HUES48 (cell line): ENCODE data around the gene TECTB.

Experiments
- H3K27ac ChIP-seq: one replicate; pipeline ENCODE4 v1.7.0; 2013; ENCODE audit warnings: low read depth, low read length, inconsistent platforms
- H3K27me3 ChIP-seq: 2 replicates; pipeline ENCODE4 v1.6.1; 2013; ENCODE audit warnings: mild to moderate bottlenecking, low read length; ENCODE audit not compliant: control insufficient read depth, insufficient read depth
- H3K36me3 ChIP-seq: 2 replicates; pipeline ENCODE4 v1.6.1; 2013; ENCODE audit warnings: low read length; ENCODE audit not compliant: control insufficient read depth, insufficient read depth
- H3K4me1 ChIP-seq: 2 replicates; pipeline ENCODE4 v1.6.1; 2013; ENCODE audit warnings: mild to moderate bottlenecking, low read length; ENCODE audit not compliant: control insufficient read depth, insufficient read depth
- H3K4me3 ChIP-seq: 2 replicates; pipeline ENCODE4 v1.5.1; 2013; ENCODE audit warnings: mild to moderate bottlenecking, low read depth, low read length
- H3K9ac ChIP-seq: 2 replicates; pipeline ENCODE4 v1.6.1; 2013; ENCODE audit warnings: mild to moderate bottlenecking, low read depth, low read length, moderate library complexity
- H3K9me3 ChIP-seq: 2 replicates; pipeline ENCODE4 v1.6.1; 2013; ENCODE audit warnings: low read length; ENCODE audit not compliant: control insufficient read depth, insufficient read depth

Gene TECTB

GRCh38 chr10:112289373-112290053, 6.3 kb downstream of the TECTB start:
- no peaks in the 10 kb centered on the region for H3K36me3 ChIP-seq
- H3K4me1 ChIP-seq, result 0 out of 2 replicates have a peak, but pooled peaks cover 7% of the 10 kb centered on the region
- no peak overlapping the region for H3K27ac ChIP-seq
- peaks cover 9% of the 10 kb centered on the region for H3K27me3 ChIP-seq
- H3K4me3 ChIP-seq, result no peak overlapping the region
- no peak overlapping the region for H3K9ac ChIP-seq
- H3K9me3 ChIP-seq, result no peaks in the 10 kb centered on the region

- Histone ChIP-seq H3K36me3 (no peaks in the 10 kb centered on the region), H3K4me1 (0 out of 2 replicates have a peak, but pooled peaks cover 7% of the 10 kb centered on the region), H3K9ac (no peak overlapping the region), H3K27ac (no peak overlapping the region), H3K9me3 (no peaks in the 10 kb centered on the region), H3K27me3 (peaks cover 9% of the 10 kb centered on the region), H3K4me3 (no peak overlapping the region)
Measured at GRCh38 chr10:112290054-112290373, 6.8 kb downstream of the TECTB start.

GRCh38 chr10:112294169-112294568, 11.0 kb downstream of the TECTB start:
- H3K9ac ChIP-seq, result no peak overlapping the region
- H3K27ac ChIP-seq, result no peak overlapping the region
- H3K27me3 ChIP-seq, result no peaks in the 10 kb centered on the region; the same call in 1 of the 2 replicates
- H3K4me3 ChIP-seq, result no peak overlapping the region
- H3K9me3 ChIP-seq, result no peaks in the 10 kb centered on the region
- no peaks in the 10 kb centered on the region for H3K4me1 ChIP-seq
- H3K36me3 ChIP-seq, result no peaks in the 10 kb centered on the region

- no peaks in the 10 kb centered on the region for H3K4me1 ChIP-seq
Measured at GRCh38 chr10:112295853-112296830, 12.9 kb downstream of the TECTB start.

GRCh38 chr10:112296908-112297331, 13.7 kb downstream of the TECTB start:
- Histone ChIP-seq H3K36me3 (no peaks in the 10 kb centered on the region), H3K27me3 (no peaks in the 10 kb centered on the region), H3K9me3 (no peaks in the 10 kb centered on the region), H3K4me1 (no peaks in the 10 kb centered on the region), H3K9ac (no peak overlapping the region), H3K27ac (no peak overlapping the region), H3K4me3 (no peak overlapping the region)

More at GRCh38 chr10:112295853-112296830, 12.9 kb downstream of the TECTB start:
- no peak overlapping the region for H3K27ac ChIP-seq
- no peaks in the 10 kb centered on the region for H3K36me3 ChIP-seq
- H3K4me3 ChIP-seq, result no peak overlapping the region
- H3K9ac ChIP-seq, result no peak overlapping the region
- no peaks in the 10 kb centered on the region for H3K9me3 ChIP-seq
- no peaks in the 10 kb centered on the region for H3K27me3 ChIP-seq

- no peak overlapping the region for H3K9ac ChIP-seq
- H3K27ac ChIP-seq, result no peak overlapping the region
- no peaks in the 10 kb centered on the region for H3K4me1 ChIP-seq
- H3K27me3 ChIP-seq, result no peaks in the 10 kb centered on the region
- H3K36me3 ChIP-seq, result no peaks in the 10 kb centered on the region
- H3K9me3 ChIP-seq, result no peaks in the 10 kb centered on the region
- no peak overlapping the region for H3K4me3 ChIP-seq
Measured at GRCh38 chr10:112298581-112298980, 15.4 kb downstream of the TECTB start.

- no peaks in the 10 kb centered on the region for H3K9me3 ChIP-seq
- no peak overlapping the region for H3K4me3 ChIP-seq
- no peaks in the 10 kb centered on the region for H3K4me1 ChIP-seq
- H3K9ac ChIP-seq, result no peak overlapping the region
- no peaks in the 10 kb centered on the region for H3K27me3 ChIP-seq
- no peak overlapping the region for H3K27ac ChIP-seq
- H3K36me3 ChIP-seq, result no peaks in the 10 kb centered on the region
Measured at GRCh38 chr10:112299456-112299855, 16.3 kb downstream of the TECTB start.

GRCh38 chr10:112302335-112302734, 19.1 kb downstream of the TECTB start:
- H3K27ac ChIP-seq, result no peak overlapping the region
- no peak overlapping the region for H3K4me3 ChIP-seq
- H3K27me3 ChIP-seq, result no peaks in the 10 kb centered on the region
- no peaks in the 10 kb centered on the region for H3K9me3 ChIP-seq
- no peak overlapping the region for H3K9ac ChIP-seq
- peaks cover under 1% of the 10 kb centered on the region; the same call in 1 of the 2 replicates for H3K4me1 ChIP-seq
- no peaks in the 10 kb centered on the region for H3K36me3 ChIP-seq

GRCh38 chr10:112303528-112303927, 20.3 kb downstream of the TECTB start:
- Histone ChIP-seq H3K4me3 (no peak overlapping the region), H3K9ac (no peak overlapping the region), H3K27ac (no peak overlapping the region), H3K27me3 (no peaks in the 10 kb centered on the region), H3K9me3 (no peaks in the 10 kb centered on the region), H3K4me1 (peaks cover 5% of the 10 kb centered on the region), H3K36me3 (no peaks in the 10 kb centered on the region)

GRCh38 chr10:112304267-112304859, 21.2 kb downstream of the TECTB start:
- H3K9ac ChIP-seq, result no peak overlapping the region
- H3K4me3 ChIP-seq, result no peak overlapping the region
- H3K27ac ChIP-seq, result no peak overlapping the region
- H3K9me3 ChIP-seq, result no peaks in the 10 kb centered on the region
- no peaks in the 10 kb centered on the region for H3K27me3 ChIP-seq
- peaks cover 5% of the 10 kb centered on the region for H3K4me1 ChIP-seq
- H3K36me3 ChIP-seq, result no peaks in the 10 kb centered on the region
